HG03045 (cell line): ENCODE data around the gene CARNS1.

ENCODE experiments used
- ATAC-seq: cut with Tn5 transposase; IDR thresholded peaks from one replicate; pipeline ENCODE4 v1.9.1; 2021; ENCODE audit warnings: mild to moderate bottlenecking, moderate library complexity; ENCODE audit not compliant: unreplicated experiment

Gene CARNS1

DNA sequence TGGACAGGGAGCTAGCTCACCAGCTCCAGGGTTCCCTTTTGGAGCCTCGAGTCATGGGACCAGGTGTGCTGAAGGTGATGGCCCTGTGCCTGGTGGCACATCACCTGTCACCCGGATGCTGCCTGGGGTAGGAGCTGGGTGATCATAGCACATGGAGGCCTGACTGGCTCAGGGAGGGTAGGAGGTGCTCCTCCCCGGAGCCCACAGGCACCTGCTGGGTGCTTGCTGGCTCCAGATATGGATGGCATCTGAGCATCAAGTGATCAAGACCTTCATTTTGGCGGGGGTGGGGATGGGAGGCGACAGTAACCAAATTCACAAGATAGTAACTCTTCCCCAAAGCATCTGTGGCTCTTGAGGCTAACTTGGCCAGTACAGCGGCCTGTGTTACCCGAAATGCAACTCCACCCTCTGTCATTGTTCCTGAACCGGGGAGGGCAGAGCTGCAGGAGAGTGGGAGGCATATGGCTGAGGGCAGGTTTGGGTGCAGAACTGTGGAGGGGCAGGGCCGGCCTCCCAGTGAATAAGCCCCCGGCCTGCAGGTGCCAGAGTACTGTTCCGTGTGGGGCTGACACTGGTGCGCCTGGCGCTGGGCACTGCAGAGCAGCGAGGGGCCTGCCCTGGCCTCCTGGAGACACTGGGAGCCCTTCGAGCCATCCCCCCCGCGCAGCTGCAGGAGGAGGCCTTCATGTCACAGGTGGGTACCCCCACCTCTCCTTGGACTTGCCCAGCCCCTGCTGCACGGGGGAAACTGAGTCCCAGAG, 6.9 kb upstream of the CARNS1 start:
- ATAC-seq: no peak

DNA sequence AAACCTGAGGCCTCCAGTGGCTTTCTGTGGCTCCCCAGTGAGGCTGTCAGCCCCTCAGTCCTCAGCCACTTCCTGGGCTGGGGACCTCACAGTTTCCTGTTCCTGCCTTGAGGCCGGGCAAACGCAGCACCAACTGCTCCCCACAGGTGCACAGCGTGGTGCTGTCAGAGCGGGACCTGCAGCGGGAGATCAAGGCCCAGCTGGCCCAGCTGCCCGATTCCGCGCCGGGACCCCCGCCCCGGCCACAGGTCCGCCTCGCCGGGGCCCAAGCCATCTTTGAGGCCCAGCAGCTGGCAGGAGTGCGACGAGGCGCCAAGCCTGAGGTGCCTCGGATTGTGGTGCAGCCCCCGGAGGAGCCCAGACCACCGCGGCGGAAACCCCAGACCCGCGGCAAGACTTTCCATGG, 6.2 kb upstream of the CARNS1 start:
- no peak for ATAC-seq

DNA sequence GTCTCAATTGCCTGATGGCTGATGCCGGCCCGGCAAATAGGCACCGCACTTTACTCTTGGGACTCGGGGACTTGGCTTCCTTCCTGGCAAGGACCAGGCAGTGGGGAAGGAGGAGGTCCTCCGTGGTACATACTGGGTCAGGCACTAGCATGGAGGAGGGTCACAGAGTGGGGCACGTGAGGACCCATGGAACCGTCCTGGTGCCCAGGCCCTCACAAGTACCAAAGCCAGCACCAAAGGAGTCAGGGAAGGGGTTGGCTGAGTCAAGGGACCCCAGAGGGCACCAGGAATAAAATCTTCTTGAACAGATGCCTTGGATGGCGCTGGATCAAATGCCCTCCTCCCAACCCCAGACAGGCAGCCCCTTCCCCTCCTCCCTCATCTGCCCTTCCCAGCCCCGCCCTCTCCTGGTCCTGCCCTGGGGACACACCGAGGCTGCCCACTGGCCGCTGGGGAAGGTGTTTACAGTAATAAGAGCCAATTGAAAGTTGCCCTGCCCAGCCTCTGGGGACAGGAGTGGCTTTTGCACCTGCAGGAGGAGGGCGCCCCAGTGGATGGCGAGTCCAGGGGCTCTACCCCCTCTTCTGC, 5.6 kb upstream of the CARNS1 start:
- ATAC-seq: no peak

DNA sequence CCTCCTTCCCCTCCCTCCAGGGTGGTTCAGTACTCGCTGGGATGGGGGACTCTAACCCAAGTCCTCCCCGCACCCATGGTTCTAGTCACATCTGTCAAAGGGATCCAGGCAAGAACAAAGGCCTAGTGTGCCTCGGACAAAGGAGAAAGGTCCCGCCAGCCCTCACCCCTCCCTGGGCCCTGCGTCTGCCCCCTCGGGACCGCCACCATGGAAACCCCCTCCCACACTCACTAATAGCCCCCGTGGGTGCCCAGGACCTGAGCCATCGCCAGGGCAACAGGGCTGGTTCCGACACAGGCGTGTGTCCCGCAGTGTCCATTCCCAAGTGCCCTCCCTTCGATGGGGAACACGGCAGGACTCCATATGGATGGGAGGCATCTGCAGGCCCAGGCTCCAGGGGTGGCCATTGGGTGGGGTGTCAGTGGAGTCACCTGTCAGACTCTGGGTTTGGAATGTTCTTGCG, 5.1 kb upstream of the CARNS1 start:
- ATAC-seq: no peak

DNA sequence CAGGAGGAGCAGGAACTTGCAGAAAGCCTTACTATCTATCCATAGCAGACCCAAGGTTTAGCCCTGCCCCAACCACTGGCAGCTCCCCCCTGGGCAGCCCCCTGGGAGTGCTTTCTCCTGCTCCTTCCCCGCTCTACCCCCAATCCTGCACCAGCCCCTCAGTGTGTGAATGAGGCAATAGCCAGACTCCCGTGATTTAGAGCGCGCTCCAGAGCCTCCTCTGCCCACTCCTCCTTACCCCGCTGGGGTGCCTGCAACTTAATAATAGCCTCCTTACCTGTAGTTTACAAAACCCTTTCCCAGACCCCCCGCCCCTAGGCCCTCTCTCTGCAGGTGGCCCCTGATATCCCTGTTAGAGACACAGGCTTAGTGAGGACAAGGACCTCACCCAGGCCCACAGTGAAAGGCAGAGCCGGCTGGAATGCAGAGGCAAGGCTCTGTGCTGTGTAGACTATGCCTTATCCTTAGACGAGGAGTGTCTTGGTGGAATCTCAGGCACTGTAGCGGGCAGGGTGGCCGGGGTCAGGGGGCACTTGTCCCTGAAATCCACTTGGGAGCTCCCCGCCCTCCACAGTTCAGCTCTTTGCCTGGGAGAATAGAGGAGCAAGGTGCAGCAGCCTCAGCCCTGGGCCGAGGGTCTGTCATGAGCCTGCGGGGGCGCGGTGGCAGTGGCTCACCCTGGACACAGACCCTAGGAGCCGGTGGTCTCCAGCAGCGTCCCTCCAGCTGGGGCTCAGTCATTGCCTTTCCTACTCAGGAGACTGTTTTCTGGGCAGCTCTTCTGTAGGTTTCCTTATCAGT, 4.3 kb upstream of the CARNS1 start:
- ATAC-seq: no peak

DNA sequence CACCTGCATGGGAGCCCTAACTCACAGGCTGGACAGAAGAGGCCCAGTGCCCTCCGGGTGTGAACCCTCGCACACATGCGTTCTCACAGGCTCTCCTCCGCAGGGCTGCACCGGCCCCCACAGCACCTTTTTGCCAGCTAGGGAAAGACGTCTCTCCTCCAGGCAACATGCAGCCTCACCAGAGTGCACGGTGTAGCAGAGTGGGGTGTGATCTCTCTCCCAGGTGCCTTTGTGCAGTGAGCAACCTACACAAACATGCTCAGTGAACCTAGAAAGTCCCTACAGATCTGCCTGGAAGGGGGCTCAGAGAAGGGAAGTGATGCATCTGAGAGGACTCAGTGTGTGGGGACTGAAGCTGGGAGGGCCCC, 3.7 kb upstream of the CARNS1 start:
- ATAC-seq: no peak

DNA sequence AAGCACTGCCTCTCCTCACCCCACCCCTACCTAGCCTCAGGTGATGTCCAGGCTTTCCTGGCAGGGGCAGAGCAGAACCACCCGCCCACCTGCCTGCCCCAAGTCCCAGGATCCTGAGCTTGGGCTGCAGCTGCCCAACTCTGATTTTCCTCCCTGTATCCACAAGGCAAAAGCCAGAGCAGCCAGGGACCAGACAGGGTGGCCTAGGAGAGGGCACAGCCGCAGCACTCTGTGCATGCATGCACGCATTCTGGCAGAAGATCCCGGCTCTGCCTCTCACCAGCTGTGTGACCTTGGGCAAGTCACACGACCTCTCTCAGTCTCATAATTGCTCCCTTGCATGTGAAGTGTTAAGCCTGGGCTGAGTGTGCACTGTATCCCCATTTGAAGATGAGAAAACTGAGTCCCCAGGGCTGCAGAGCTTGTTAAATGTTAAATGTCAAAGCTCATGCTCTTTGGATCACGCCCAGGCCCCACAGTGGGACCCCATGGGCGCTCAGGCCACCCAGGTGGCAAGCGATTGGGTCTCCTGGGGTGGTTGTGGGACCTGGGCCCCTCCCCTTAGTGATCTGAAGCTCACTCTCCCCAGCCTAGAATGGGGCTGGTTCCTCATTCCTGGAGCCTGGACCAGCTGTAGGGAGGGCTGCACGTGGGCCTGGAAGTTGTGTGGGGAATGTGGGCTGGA, 2.8 kb upstream of the CARNS1 start:
- ATAC-seq: no peak

DNA sequence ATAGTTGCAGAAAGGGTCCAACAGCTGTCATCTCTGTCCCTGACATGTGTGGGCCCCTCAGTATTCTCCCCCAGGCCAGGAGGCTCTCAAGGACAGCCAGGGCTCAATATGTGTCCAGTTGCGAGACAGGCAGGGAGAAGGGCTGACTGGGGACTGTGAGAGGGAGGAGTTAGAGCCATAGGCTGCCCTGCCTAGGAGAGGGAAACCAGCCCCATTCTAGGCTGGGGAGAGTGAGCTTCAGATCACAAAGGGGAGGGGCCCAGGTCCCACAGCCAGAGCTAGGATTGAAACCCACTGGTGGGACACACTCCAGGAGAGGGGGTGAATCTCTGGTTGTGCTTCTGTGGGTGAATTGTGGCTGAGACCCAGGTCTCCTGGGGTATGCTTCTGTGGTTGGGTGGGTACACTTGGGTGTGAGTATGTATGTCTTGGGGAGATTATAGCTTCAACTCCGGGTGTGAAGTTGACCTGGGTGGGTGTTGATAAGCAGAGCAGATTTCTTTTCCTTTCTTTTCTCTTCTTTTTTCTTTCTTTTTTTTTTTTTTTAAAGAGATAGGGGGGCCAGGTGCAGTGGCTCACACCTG, 2.1 kb upstream of the CARNS1 start:
- no peak for ATAC-seq

DNA sequence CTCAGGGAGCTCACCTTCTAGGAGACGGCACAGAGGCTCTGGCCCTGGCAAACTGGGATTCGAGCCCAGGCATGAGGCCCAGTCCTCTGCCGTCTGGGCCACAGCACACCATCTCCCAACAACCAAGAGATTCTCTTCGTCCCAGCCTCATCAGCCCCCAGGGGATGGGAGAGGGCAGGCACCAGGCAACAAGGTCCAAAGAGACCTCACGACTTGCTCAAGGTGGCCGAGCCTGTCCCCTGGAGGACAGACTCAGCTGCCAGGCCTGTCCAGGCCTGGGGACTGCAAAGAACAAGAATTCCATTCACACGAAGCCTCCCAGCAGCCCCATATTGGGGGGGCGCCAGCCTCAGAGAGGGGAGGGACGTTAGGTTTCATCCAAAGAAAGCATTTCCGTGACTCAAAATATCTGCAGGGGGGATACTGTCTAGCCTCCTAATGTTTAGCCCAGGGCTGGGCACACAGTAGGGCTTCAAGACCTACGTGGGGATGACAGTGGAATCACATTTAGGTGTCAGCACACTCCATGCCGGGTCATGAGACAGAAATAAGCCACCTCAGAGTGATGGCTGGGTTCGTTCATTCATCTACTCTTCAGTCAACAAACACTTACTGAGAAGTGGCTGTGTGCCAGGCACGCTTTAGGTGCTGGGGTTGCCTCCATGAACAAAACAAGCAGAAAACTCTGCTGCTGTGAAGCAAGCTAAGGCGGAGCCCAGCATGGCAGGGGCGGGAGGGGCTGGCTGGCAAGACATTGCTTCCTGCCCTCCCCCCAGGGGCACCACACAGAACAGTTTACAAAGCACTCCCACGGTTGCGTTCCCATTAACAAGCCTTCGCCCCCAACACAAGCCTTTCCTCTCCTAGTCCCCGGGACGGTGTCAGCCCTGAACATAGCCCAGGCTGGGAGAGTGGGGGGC, 1.2 kb downstream of the CARNS1 start:
- no peak for ATAC-seq

DNA sequence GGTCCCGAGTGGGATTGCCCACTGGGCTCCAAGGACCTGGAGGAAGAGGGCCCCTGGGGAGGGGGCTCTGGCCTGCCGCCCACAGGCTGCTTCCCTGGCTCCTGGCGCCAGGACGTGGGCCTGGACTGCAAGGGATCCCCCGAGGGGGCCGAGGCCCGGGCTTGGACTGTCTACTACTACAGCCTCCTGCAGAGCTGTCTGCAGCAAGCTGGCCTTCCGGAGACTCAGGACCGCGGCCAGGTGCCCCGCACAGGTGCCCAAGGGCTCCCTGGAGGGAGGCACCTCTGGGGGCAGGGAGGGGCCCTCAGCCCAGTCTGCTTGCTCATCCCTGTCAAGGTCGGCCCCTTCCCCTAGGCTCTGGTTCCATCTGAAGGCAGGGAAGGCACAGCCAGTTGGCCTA, 1.9 kb downstream of the CARNS1 start:
- ATAC-seq: no peak

DNA sequence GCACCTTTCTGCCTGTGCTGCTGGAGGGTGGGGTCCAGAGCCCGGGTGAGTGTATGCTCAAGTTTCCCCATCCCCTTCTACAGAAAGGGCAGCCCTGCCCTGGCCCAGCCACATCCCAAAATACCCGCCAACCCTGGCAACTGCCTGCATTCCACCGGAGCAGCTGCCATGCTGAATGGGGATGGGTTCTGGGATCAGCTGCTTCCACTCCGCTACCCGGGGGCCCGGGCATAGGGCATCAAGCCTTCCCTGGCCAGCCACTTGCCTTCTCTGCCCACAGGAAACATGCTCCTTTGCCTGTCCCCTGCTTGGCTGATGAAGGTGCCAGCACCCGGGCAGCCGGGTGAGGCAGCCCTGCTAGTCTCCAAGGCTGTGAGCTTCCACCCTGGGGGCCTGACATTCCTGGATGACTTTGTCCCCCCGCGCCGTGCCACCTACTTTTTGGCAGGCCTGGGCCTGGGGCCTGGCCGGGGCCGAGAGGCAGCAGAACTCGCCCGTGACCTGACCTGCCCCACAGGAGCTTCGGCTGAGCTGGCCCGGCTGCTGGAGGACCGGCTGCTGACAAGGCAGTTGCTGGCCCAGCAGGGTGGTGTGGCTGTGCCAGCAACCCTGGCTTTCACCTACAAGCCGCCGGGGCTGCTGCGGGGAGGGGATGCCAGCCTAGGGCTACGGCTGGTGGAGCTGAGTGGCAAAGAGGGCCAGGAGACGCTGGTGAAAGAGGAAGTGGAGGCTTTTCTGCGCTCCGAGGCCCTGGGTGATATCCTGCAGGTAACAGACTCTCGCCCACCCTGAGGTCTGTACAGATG, 3.2 kb downstream of the CARNS1 start:
- no peak for ATAC-seq

DNA sequence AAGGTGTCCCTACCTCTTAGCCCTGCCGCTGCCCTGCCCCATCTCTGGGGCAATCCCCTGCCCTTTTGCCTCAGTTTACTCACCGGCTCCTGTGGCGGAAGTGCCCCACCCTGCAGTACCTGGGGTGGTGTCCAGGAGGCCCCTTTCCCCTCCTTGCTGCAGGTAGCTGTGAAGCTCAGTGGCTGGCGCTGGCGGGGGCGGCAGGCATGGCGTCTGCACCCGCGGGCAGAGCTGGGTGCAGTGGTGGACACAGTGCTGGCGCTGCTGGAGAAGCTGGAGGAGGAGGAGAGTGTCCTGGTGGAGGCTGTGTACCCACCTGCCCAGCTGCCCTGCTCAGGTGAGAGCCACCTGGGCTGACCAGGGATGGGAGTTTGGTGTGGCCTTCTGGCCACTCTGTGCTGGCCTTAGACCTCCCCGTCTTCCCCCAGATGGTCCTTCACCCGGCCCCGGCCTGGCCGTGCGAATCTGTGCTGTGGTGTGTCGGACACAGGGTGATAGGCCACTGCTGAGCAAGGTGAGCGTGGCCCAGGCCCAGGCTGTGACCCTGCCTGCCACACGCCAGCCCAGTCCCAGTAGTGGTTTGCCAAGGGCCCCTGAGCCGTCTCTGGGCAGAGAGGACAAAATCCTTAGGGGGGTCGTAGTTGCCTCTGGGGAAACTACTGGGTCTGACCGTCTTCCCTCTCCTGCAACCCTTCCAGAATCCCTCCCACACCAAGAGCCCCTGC, 4.0 kb downstream of the CARNS1 start:
- ATAC-seq: no peak

DNA sequence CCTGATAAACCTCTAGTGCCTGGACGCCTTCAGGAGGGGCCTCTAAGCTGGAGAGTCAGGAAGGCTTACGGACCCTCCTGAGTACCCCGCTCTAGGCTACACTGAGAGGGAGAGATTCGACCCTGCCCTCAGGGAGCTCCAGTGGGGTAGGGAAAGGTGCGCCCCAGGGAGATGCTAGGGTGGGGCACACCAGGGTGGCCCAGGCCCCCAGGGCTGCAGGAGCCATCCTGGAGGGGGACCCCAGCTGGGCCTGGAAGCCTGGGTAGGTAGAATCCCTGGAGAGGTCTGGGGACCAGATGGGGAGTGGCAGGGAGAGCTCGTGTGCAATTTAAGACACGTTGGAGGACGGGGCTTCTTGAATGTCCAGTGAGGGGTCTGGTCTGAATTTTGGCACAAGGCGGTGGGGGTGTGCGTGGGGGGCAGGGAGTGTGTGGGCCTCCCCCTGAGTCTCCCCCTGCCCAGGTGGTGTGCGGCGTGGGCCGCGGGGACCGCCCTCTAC, 4.7 kb downstream of the CARNS1 start:
- ATAC-seq: no peak

DNA sequence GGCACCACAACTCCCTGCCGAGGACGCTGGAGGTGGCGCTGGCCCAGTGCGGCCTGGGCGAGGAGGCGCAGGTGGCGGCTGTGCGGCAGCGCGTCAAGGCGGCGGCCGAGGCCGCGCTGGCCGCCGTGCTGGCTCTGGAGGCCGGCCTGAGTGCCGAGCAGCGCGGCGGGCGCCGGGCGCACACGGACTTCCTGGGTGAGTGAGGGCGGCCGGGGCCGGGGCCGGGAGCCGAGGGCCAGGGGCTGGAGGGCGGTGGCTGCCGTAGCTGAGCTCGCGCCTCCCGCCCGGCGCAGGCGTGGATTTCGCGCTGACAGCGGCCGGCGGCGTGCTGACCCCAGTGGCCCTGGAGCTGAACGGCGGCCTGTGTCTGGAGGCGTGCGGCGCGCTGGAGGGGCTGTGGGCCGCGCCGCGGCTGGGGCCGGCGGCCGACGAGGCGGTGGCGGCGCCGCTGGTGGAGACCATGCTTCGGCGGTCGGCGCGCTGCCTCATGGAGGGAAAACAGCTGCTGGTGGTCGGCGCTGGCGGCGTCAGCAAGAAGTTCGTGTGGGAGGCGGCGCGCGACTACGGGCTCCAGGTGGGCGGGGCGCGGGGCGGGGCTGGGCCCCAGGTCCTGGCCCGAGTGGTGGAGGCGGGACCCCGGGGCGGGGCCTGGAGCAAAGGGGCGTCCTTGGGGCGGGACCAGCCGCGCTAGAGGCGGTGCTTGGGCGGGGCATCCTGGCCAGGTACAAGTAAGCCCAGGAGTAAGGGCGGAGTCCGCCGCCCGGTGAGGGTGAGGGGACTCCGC, 5.4 kb downstream of the CARNS1 start:
- peak; percentile 82 for ATAC-seq

DNA sequence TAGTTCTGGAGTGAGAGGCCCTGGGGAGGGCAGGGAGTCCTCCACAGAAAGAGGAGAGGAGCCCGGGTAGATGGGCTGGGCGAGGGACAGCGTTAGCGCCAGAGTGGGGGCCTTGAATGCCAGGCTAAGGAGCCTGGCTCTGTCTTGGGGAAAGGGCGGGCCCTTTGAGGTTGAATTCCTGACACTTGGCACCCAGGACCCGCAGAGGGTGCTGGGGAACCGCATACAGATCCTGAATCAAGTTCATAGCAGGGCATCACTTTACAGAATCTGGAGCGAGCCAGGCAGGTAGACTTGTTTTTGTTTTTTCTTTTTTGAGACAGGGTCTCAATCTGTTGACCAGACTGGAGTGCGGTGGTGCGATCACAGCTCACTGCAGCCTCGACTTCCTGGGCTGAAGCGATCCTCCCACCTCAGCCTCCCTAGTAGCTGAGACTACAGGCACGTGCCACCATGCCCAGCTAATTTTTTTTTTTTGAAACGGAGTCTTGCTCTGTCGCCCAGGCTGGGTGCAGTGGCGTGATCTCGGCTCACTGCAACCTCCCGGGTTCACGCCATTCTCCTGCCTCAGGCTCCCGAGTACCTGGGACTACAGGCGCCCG, 6.1 kb downstream of the CARNS1 start:
- ATAC-seq: no peak

DNA sequence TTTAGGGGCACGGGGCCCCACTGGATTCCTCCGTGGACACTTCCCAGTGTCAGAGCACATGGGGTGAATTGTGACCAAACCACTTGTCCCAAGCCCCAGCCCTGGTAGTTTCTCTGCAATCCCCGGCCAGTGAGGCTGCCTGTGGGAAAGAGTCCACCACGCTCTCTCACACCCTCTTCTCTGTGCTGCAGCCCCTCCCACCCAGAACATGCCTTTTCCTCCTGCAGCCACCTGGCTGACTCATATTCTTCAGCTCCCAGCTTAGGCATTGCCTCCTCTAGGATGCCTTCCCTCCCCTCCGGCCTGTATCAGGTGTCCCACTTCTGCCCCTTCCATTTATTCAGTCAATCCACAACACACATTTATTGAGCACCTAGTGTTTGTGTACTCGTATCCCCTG, 7.4 kb downstream of the CARNS1 start:
- no peak for ATAC-seq

DNA sequence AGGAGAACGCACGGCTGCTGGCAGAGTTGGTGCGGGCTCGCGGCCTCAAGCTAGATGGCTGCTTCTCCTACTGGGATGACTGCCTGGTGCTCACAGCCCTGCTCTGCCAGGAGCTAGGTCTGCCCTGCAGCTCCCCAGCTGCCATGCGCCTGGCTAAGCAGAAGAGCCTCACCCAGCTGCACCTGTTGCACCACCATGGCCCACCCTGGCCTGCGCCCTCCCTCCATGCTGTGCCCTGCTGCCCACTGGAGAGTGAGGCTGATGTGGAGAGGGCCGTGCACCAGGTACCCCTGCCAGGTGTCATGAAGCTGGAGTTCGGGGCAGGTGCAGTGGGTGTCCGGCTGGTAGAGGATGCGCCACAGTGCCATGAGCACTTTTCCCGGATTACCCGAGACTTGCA, 8.0 kb downstream of the CARNS1 start:
- no peak for ATAC-seq
